GM10266 (cell line): ENCODE data around the gene MAP7.

Experiments
- DNase-seq: peaks from one replicate; pipeline ENCODE4 v3.0.0; 2012; ENCODE audit errors: extremely low spot score
- CTCF ChIP-seq: IDR thresholded peaks from 2 replicates; pipeline ENCODE4 v1.5.1; 2012; ENCODE audit warnings: mild to moderate bottlenecking, low read depth; ENCODE audit not compliant: control insufficient read depth, insufficient read depth; ENCODE audit errors: missing control alignments

MAP7 gene

GRCh38 chr6:136446579-136447187 lies 103.5 kb downstream of the MAP7 start:
- no peak for TF ChIP-seq CTCF
- DNase-seq: no peak

- DNase-seq: no peak
- no peak for TF ChIP-seq CTCF
Measured at GRCh38 chr6:136446145-136446544, 104.1 kb downstream of the MAP7 start.

- TF ChIP-seq CTCF: no peak
- DNase-seq: no peak
Measured at GRCh38 chr6:136445063-136445462, 105.2 kb downstream of the MAP7 start.

GRCh38 chr6:136440203-136440602 lies 110.0 kb downstream of the MAP7 start:
- DNase-seq: no peak
- TF ChIP-seq CTCF: no peak

GRCh38 chr6:136439514-136440190 lies 110.6 kb downstream of the MAP7 start:
- TF ChIP-seq CTCF: no peak
- no peak for DNase-seq

- DNase-seq: no peak
Measured at GRCh38 chr6:136438441-136438840, 111.8 kb downstream of the MAP7 start.

More at GRCh38 chr6:136438441-136438840, 111.8 kb downstream of the MAP7 start:
- no peak for TF ChIP-seq CTCF
